Naive thymus-derived CD4-positive, alpha-beta T cell (primary cell): Measurements from ENCODE around the gene NAT8L. TPM values are rescaled to one million over a fixed set of nuclear protein-coding genes. Genes with fewer than 3 reads are reported as not detected.
"Not testable (repeated sequence)": the region's sequence is repeated elsewhere in the genome, so short reads cannot be mapped to it uniquely, and the experiment has no call there.

ENCODE experiments used
- ATAC-seq: fragments of 150-1000 bp; cut with Tn5 transposase; 2 replicates; pipeline ENCODE4 v1.10.0; 2021; ENCODE audit warnings: mild to moderate bottlenecking, moderate library complexity
- CTCF ChIA-PET: fragments of 350-600 bp; sonication (Branson Sonifier 250); formaldehyde crosslinking; loops from one replicate; lab custom pipeline; 2021; ENCODE audit warnings: antibody characterized with exemption; lab: Charles Lee
- POLR2A ChIA-PET: fragments of 350-600 bp; sonication (Branson Sonifier 250); formaldehyde crosslinking; loops from one replicate; lab custom pipeline; 2021; ENCODE audit warnings: antibody characterized with exemption, inconsistent platforms; lab: Charles Lee
- DNase-seq, 9 donors: peaks; one replicate each; pipeline versions ENCODE4 v3.0.0 to v3.0.0-alpha.2; 2020 to 2022; ENCODE audit warnings: mixed read lengths in 1 of 9
- H3K27ac ChIP-seq: one replicate; pipeline ENCODE4 v1.7.0; 2013; ENCODE audit warnings: mild to moderate bottlenecking, low read depth, low read length, moderate library complexity
- H3K27me3 ChIP-seq, 2 donors: one replicate each; pipeline ENCODE4 v1.7.0; 2013; ENCODE audit warnings: low read length in 2 of 2, mild to moderate bottlenecking in 2 of 2, moderate library complexity in 2 of 2; ENCODE audit not compliant: control insufficient read depth in 2 of 2, insufficient read depth in 2 of 2
- H3K36me3 ChIP-seq, 3 experiments: 1 replicate in 2 of 3; 2 replicates in 1 of 3; pipeline ENCODE4 v1.7.0; 2013; ENCODE audit warnings: low read length in 3 of 3, mild to moderate bottlenecking in 3 of 3, moderate library complexity in 1 of 3; ENCODE audit not compliant: insufficient read depth in 3 of 3, control insufficient read depth in 2 of 3
- H3K4me1 ChIP-seq, 2 donors: one replicate each; pipeline ENCODE4 v1.7.0; 2013; ENCODE audit warnings: low read length in 2 of 2, mild to moderate bottlenecking in 2 of 2, moderate library complexity in 1 of 2; ENCODE audit not compliant: control insufficient read depth in 2 of 2, insufficient read depth in 2 of 2
- H3K4me3 ChIP-seq: 2 replicates; pipeline ENCODE4 v1.7.0; 2013; ENCODE audit warnings: mild to moderate bottlenecking, low read length
- H3K9me3 ChIP-seq, 3 experiments: 1 replicate in 2 of 3; 2 replicates in 1 of 3; pipeline ENCODE4 v1.7.0; 2013; ENCODE audit warnings: low read length in 3 of 3; ENCODE audit not compliant: control insufficient read depth in 2 of 3
- H3K27ac Mint-ChIP-seq, 9 donors: one replicate each; pipeline ENCODE4 v1.8.0; 2020 to 2022; ENCODE audit warnings: mixed read lengths in 9 of 9, mild to moderate bottlenecking in 8 of 9, moderate library complexity in 5 of 9, inconsistent platforms in 2 of 9
- H3K27me3 Mint-ChIP-seq, 5 donors: one replicate each; pipeline ENCODE4 v1.8.0; 2021 to 2022; ENCODE audit warnings: mixed read lengths in 5 of 5, mild to moderate bottlenecking in 1 of 5
- H3K36me3 Mint-ChIP-seq, 5 donors: one replicate each; pipeline ENCODE4 v1.8.0; 2020 to 2022; ENCODE audit warnings: mixed read lengths in 5 of 5, mild to moderate bottlenecking in 3 of 5, inconsistent platforms in 1 of 5
- H3K4me1 Mint-ChIP-seq, 7 donors: one replicate each; pipeline ENCODE4 v1.8.0; 2020 to 2022; ENCODE audit warnings: mixed read lengths in 7 of 7, mild to moderate bottlenecking in 3 of 7, inconsistent platforms in 1 of 7
- H3K4me3 Mint-ChIP-seq, 10 donors: one replicate each; pipeline ENCODE4 v1.8.0; 2020 to 2022; ENCODE audit warnings: mild to moderate bottlenecking in 10 of 10, mixed read lengths in 10 of 10, moderate library complexity in 6 of 10, inconsistent platforms in 2 of 10
- H3K9me3 Mint-ChIP-seq, 11 donors: one replicate each; pipeline ENCODE4 v1.8.0; 2020 to 2022; ENCODE audit warnings: mixed read lengths in 11 of 11, mild to moderate bottlenecking in 4 of 11, inconsistent platforms in 1 of 11, moderate library complexity in 1 of 11
- intact Hi-C, 2 donors: fragments of 100-400 bp; cut with micrococcal nuclease; formaldehyde crosslinking; loops; one replicate each; pipeline ENCODE4 v1.15.1; 2023
- polyA plus RNA-seq, 2 donors: library from polyadenylated mRNA; unstranded; fragments of 300-500 nt; fragmentation: Illumina TruSeq; gene quantifications; one replicate each; pipeline ENCODE4 v1.2.3, GENCODE V29; 2021
- total RNA-seq, 6 experiments: library from RNA in 5 of 6; stranded (reverse) in 5 of 6; gene quantifications; 1 replicate in 5 of 6; 2 replicates in 1 of 6; pipeline ENCODE4 v1.2.3 and lab custom pipeline; 2021 to 2026

The NAT8L gene, protein sequence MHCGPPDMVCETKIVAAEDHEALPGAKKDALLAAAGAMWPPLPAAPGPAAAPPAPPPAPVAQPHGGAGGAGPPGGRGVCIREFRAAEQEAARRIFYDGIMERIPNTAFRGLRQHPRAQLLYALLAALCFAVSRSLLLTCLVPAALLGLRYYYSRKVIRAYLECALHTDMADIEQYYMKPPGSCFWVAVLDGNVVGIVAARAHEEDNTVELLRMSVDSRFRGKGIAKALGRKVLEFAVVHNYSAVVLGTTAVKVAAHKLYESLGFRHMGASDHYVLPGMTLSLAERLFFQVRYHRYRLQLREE
- 1 to 10 TPM in 1 of 5 experiments, under 1 TPM in 2, not detected in 2; 0.11 to 7.2 (median 0.24) TPM for total RNA-seq
- not detected for polyA plus RNA-seq
- not detected for total RNA-seq (lab: John Stamatoyannopoulos, UW)

DNA sequence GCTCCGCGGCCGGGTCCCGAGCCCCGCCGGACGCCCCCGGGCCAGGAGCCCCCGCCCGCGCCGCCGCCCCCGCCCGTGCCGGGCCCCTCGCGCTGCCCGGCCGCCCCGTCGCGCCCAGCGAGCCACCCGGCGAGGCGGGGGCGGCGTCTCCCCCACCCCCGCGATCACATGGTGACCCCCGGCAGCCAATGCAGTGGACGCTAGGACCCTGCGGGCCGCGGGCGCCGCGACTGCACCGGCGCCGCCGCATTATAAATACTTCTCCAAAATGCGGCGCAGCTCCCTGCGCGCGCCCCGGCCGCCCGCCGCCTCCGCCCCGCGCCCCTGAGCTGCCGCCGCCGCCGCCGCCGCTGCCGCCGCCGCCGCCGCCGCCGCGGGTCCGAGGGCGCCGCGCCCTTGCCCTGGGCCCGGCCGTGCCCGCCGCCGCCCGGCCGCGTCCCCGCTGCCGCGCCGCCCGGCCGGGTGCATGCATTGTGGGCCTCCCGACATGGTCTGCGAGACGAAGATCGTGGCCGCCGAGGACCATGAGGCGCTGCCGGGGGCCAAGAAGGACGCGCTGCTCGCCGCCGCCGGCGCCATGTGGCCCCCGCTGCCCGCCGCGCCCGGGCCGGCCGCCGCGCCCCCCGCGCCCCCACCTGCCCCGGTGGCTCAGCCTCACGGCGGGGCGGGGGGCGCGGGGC is at the start of gene NAT8L:
Gene NAT8L, plus strand, starts transcription at position 282 of the 680 bp plus-strand sequence. Its CDS starts 185 bp downstream, at position 467.
- Mint-ChIP-seq H3K4me1 (peaks cover 0 to 6% (median 0%) of the 10 kb centered on the region in 7 donors), H3K27ac (no peak within 1 kb of the TSS), H3K4me3 (peak within 1 kb of the TSS in 7 of 10 donors; percentile 17 to 70 (median 38)), H3K9me3 (no peaks in the 10 kb centered on the region), H3K36me3 (peaks cover 0 to under 1% (median 0%) of the 10 kb centered on the region in 5 donors), H3K27me3 (peaks cover 22 to 40% (median 29%) of the 10 kb centered on the region in 5 donors)
- DNase-seq (peak in 1 of 9 donors; percentile 59), ATAC-seq (peak; percentile 55)
- ChIA-PET CTCF (no interaction called here), POLR2A (no interaction called here)
- Histone ChIP-seq H3K4me1 (no peaks in the 10 kb centered on the region), H3K36me3 (no peaks in the 10 kb centered on the region), H3K27me3 (peaks cover 0 to 3% of the 10 kb centered on the region in 2 donors), H3K27ac (no peak within 1 kb of the TSS), H3K9me3 (no peaks in the 10 kb centered on the region), H3K4me3 (no peak within 1 kb of the TSS)
- intact Hi-C loops, result loop anchor here in 1 of 2 donors (1.0 to 5.0 kb wide), 2 partner anchors 50 to 113 kb away; no protein-coding TSS in a partner anchor

DNA sequence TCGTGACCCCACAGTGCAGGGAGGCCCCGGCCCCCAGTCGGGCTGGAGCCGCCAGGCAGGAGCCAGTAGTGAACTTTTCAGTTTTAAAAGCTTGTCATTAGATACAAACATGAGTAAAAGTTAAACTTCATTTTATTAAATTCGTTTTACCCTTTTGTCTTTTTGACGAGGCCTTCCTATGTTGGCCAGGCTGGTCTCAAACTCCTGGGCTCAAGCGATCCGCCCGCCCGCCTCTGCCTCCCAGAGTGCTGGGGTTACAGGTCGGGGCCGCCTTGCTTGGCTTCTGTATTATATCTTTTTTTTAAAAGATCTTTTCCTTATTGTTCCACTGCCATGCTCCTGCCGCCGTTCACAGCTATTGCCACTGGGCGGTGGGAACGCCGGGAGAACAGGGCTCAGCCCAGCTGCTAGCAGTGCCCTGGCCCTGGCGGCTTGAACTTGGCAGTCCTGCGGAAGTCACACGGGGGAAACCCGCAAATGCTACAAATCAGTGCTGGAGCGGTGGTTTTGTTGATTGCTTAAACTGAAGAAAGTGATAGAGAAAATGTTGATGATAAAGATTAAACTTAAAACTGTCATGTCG is 49.4 kb upstream of the NAT8L start:
- H3K4me1 Mint-ChIP-seq, result peaks cover 30 to 38% (median 34%) of the 10 kb centered on the region in 7 donors
- POLR2A ChIA-PET, result interaction anchor here (0.6 to 2.2 kb wide), 13 partner anchors 13 to 1076 kb away, joined by 3 to 12 read pairs (median 3); partner anchors contain the start of genes HAUS3, NSD2 and POLN
- intact Hi-C loops, result loop anchor here (1.0 to 5.0 kb wide), 19 partner anchors 31 to 1065 kb away; partner anchors contain the start of genes CFAP99 (in 2 of the 2), HAUS3 (in 2 of the 2), LETM1 (in 2 of the 2) and POLN (in 2 of the 2)
- peak; percentile 45 for ATAC-seq
- H3K27ac Mint-ChIP-seq, result peak overlapping the region; percentile 91 to 99 (median 96)
- peak; percentile 40 to 64 (median 55) for DNase-seq
- no peaks in the 10 kb centered on the region for H3K27me3 ChIP-seq
- H3K36me3 ChIP-seq, result peaks cover 0 to 7% (median 0%) of the 10 kb centered on the region in 3 experiments
- peak overlapping the region; percentile 96 for H3K4me3 ChIP-seq
- peaks cover 0 to 16% (median 5%) of the 10 kb centered on the region in 5 donors for H3K36me3 Mint-ChIP-seq
- H3K4me1 ChIP-seq, result peaks cover 13 to 24% of the 10 kb centered on the region in 2 donors
- no peaks in the 10 kb centered on the region for H3K9me3 ChIP-seq
- H3K9me3 Mint-ChIP-seq, result peaks cover 0 to 2% (median 0%) of the 10 kb centered on the region in 11 donors
- peak overlapping the region; percentile 81 to 96 (median 92) for H3K4me3 Mint-ChIP-seq
- H3K27me3 Mint-ChIP-seq, result peaks cover 0 to 23% (median 0%) of the 10 kb centered on the region in 5 donors
- peak overlapping the region; percentile 99 for H3K27ac ChIP-seq
- CTCF ChIA-PET, result no interaction called here

DNA sequence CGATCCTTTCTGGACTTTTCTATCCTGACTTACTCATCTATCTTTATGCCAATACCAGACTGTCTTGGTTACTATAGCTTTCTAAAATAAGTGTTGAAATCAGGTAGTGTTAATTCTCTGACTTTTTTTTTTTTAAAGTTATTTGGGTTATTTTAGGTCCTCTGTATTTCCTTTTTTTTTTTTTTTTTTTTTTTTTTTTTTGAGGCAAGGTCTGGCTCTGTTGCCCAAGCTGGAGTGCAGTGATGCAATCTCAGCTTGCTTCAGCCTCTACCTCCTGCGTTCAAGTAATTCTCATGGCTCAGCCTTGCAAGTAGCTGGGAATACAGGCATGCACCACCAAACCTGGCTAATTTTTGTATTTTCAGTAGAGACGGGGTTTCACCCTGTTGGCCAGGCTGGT is 47.5 kb upstream of the NAT8L start:
- no peak overlapping the region for H3K27ac Mint-ChIP-seq
- CTCF ChIA-PET, result interaction anchor here (0.6 to 1.9 kb wide), 3 partner anchors 17 to 377 kb away, joined by 4 to 6 read pairs (median 4); no protein-coding TSS in a partner anchor
- H3K9me3 ChIP-seq, result no peaks in the 10 kb centered on the region

DNA sequence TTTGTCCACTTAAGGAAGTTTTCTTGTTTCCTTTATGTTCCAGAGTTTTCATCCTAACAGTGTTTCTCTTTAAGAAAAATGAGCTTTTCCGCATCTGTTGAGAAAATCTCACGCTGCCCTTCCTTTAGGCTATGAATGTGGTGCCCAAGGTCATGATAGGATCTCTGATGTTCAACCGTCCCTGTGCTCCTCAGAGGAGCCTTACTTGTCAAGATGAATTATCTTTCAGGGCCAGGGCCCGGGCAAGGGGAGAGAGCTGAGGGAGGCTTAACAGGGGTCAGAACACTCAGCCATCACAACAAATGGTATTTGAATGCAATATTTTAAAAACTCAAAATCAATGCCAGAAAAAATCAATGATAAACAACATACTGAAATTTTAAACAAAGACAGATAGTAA is 44.1 kb upstream of the NAT8L start:
- Histone ChIP-seq H3K27ac (no peak overlapping the region), H3K27me3 (no peaks in the 10 kb centered on the region), H3K4me1 (peaks cover 0 to 6% of the 10 kb centered on the region in 2 donors), H3K9me3 (no peaks in the 10 kb centered on the region), H3K4me3 (no peak overlapping the region), H3K36me3 (no peaks in the 10 kb centered on the region)
- H3K9me3 Mint-ChIP-seq, result peaks cover 0 to 2% (median 0%) of the 10 kb centered on the region in 11 donors
- DNase-seq (no peak), ATAC-seq (no peak)
- H3K27ac Mint-ChIP-seq, result no peak overlapping the region
- ChIA-PET CTCF (interaction anchor here (0.7 kb wide), 1 partner anchor 21 kb away, joined by 3 read pairs; no protein-coding TSS in a partner anchor), POLR2A (interaction anchor here (1.8 kb wide), 1 partner anchor 11 kb away, joined by 4 read pairs; no protein-coding TSS in a partner anchor)
- H3K36me3 Mint-ChIP-seq, result no peaks in the 10 kb centered on the region
- H3K27me3 Mint-ChIP-seq, result peaks cover 0 to 42% (median 4%) of the 10 kb centered on the region in 5 donors
- peaks cover 2 to 9% (median 4%) of the 10 kb centered on the region in 7 donors for H3K4me1 Mint-ChIP-seq
- intact Hi-C loops, result no loop called here
- no peak overlapping the region for H3K4me3 Mint-ChIP-seq

More for the DNA sequence above, 47.5 kb upstream of the NAT8L start:
- intact Hi-C loops, result no loop called here
- H3K4me1 Mint-ChIP-seq, result peaks cover 17 to 24% (median 20%) of the 10 kb centered on the region in 7 donors
- Histone ChIP-seq H3K4me3 (no peak overlapping the region), H3K4me1 (peaks cover 12 to 15% of the 10 kb centered on the region in 2 donors), H3K36me3 (peaks cover 0 to 7% (median 0%) of the 10 kb centered on the region in 3 experiments), H3K27me3 (no peaks in the 10 kb centered on the region), H3K27ac (no peak overlapping the region)
- ATAC-seq, result no peak
- peaks cover 0 to 2% (median 0%) of the 10 kb centered on the region in 11 donors for H3K9me3 Mint-ChIP-seq
- H3K4me3 Mint-ChIP-seq, result no peak overlapping the region
- no peak for DNase-seq
- POLR2A ChIA-PET, result interaction anchor here (1.1 to 1.2 kb wide), 2 partner anchors 17 to 136 kb away, joined by 3 read pairs; no protein-coding TSS in a partner anchor
- peaks cover 0 to 4% (median 0%) of the 10 kb centered on the region in 5 donors for H3K36me3 Mint-ChIP-seq
- peaks cover 0 to 27% (median 0%) of the 10 kb centered on the region in 5 donors for H3K27me3 Mint-ChIP-seq

DNA sequence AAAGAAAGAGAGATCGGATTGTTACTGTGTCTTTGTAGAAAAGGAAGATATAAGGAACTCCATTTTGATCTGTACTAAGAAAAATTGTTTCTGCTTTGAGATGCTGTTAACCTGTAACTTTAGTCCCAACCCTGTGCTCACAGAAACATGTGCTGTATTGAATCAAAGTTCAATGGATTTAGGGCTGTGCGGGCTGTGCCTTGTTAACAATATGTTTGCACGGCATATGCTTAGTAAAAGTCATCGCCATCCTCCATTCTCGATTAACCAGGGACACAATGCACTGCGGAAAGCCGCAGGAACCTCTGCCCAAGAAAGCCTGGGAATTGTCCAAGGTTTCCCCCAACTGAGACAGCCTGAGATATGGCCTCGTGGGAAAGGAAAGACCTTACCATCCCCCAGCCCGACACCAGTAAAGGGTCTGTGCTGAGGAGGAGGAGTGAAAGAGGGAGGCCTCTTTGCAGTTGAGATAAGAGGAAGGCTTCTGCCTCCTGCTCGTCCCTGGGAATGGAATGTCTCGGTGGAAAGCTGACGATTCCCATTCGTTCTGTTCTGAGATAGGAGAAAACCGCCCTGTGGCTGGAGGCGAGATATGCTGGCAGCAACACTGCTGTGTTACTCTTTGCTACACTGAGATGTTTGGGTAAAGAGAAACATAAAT is 37.6 kb upstream of the NAT8L start:
- H3K36me3 ChIP-seq, H3K9me3 ChIP-seq, H3K4me1 Mint-ChIP-seq, H3K9me3 Mint-ChIP-seq, CTCF ChIA-PET, H3K4me3 ChIP-seq, H3K27me3 ChIP-seq, H3K4me1 ChIP-seq, DNase-seq, ATAC-seq, intact Hi-C loops, POLR2A ChIA-PET, H3K4me3 Mint-ChIP-seq, H3K36me3 Mint-ChIP-seq, H3K27ac ChIP-seq, H3K27ac Mint-ChIP-seq: not testable (repeated sequence)
- peaks cover 47 to 64% (median 48%) of the 10 kb centered on the region in 5 donors for H3K27me3 Mint-ChIP-seq
